Measurements from ENCODE around the gene ABAT. TPM values are rescaled to one million over a fixed set of nuclear protein-coding genes. Genes with fewer than 3 reads are reported as not detected.

ABAT gene
- total and polyA plus RNA-seq, 2 of the 8 experiments (the other 6 are each of a cell fraction or from before 2014, with no cell fraction given): 6.4 to 8.4 TPM

- H2AFZ ChIP-seq (ENCODE audit: low read length): no peak overlapping the region
- H3K18ac ChIP-seq (ENCODE audit: extremely low read depth, low read length): no peak overlapping the region
- no peak overlapping the region for H3K4me2 ChIP-seq (ENCODE audit: insufficient read depth in 1 of 2, low read depth in 2 of 2, low read length in 2 of 2)
- no peak overlapping the region for H4K8ac ChIP-seq (ENCODE audit: extremely low read depth, insufficient read depth, low read length)
- H3K27ac ChIP-seq (ENCODE audit: low read depth, low read length): no peak overlapping the region
- peaks cover 0 to 1% (median 0%) of the 10 kb centered on the region in 4 experiments; a peak in 1 of 7 replicates for H3K4me1 ChIP-seq (replicated peaks in 1 of 4; ENCODE audit: control insufficient read depth in 3 of 4, insufficient read depth in 4 of 4, low read length in 3 of 4)
- no peaks in the 10 kb centered on the region for H3K79me2 ChIP-seq (ENCODE audit: control insufficient read depth in 1 of 2, insufficient read depth in 2 of 2, low read length in 2 of 2)
- peaks cover 0 to 6% (median 0%) of the 10 kb centered on the region in 4 experiments; a peak in 1 of 8 replicates for H3K36me3 ChIP-seq (ENCODE audit: control insufficient read depth in 2 of 4, insufficient read depth in 4 of 4, low read length in 3 of 4)
- H2BK5ac ChIP-seq (ENCODE audit: low read depth, low read length): no peak overlapping the region
- H3K23ac ChIP-seq (ENCODE audit: insufficient read length): no peak overlapping the region
- H3K4ac ChIP-seq (replicated peaks; ENCODE audit: insufficient read length, low read depth, low read length): no peak overlapping the region
- no peak overlapping the region for H2BK20ac ChIP-seq (ENCODE audit: low read length)
- 88% methylated on average over 11 of the region's 11 CpGs; no CpG with 5 or more reads in 1 of the 2 experiments for WGBS, 2 experiments (ENCODE audit: extremely low coverage in 1 of 2, insufficient coverage in 1 of 2, insufficient read length in 1 of 2, insufficient replicate concordance in 2 of 2, low coverage in 1 of 2, low lambda C conversion rate in 2 of 2, missing lambda C conversion rate in 1 of 2)
- no peak overlapping the region for H3K56ac ChIP-seq (replicated peaks; ENCODE audit: insufficient read length, low read depth, low read length)
- no peak overlapping the region for H2AK5ac ChIP-seq (ENCODE audit: low read depth, low read length)
- H3K9ac ChIP-seq (replicated peaks in 1 of 4; ENCODE audit: extremely low read depth in 1 of 4, low read depth in 3 of 4, low read length in 3 of 4): no peak overlapping the region
- H4K5ac ChIP-seq (ENCODE audit: insufficient read length, low read depth, low read length): no peak overlapping the region
- H2BK15ac ChIP-seq (ENCODE audit: low read length): no peak overlapping the region
- H2BK120ac ChIP-seq (replicated peaks; ENCODE audit: low read depth, low read length): no peak overlapping the region
- POLR2A ChIA-PET (ENCODE audit: partially characterized antibody): no interaction called here
- H2BK12ac ChIP-seq (ENCODE audit: low read depth, low read length): no peak overlapping the region
- no peaks in the 10 kb centered on the region for H3K9me3 ChIP-seq (ENCODE audit: insufficient read depth in 2 of 2, low read depth in 1 of 2, low read length in 1 of 2)
- TF ChIP-seq SIN3A (conservative IDR thresholded peaks at IDR 0.05 in 1 of 2, IDR thresholded peaks at IDR 0.05 in 1 of 2; ENCODE audit: low read depth in 1 of 2, low read length in 2 of 2) (no peak), KDM5A (IDR thresholded peaks at IDR 0.05; ENCODE audit: low read length) (no peak), MAFK (IDR thresholded peaks at IDR 0.05; ENCODE audit: low read depth, low read length) (no peak)
- CTCF ChIA-PET (ENCODE audit: partially characterized antibody): interaction anchor here (0.6 to 26.4 kb wide), 5 partner anchors 17 to 139 kb away, joined by 3 to 404 read pairs (median 6); partner anchors contain the start of gene ABAT
- H4K20me1 ChIP-seq (replicated peaks in 1 of 2; ENCODE audit: control insufficient read depth in 1 of 2, insufficient read depth in 2 of 2, low read length in 2 of 2): no peaks in the 10 kb centered on the region
- H3K23me2 ChIP-seq (ENCODE audit: low read depth, low read length): no peaks in the 10 kb centered on the region
- FAIRE-seq (no peak), DNase-seq (ENCODE audit: low read depth in 1 of 2, low spot score in 2 of 2) (no peak)
- H3K79me1 ChIP-seq (ENCODE audit: low read depth, low read length): no peaks in the 10 kb centered on the region
- no peak overlapping the region for H3K4me3 ChIP-seq (ENCODE audit: extremely low read depth in 1 of 4, insufficient read depth in 2 of 4, low read depth in 3 of 4, low read length in 4 of 4)
- no peak overlapping the region for H3K14ac ChIP-seq (ENCODE audit: insufficient read length)
- no peak overlapping the region for H4K91ac ChIP-seq (replicated peaks; ENCODE audit: insufficient read length, low read length)
- H3K27me3 ChIP-seq (replicated peaks in 1 of 4; ENCODE audit: control insufficient read depth in 3 of 4, extremely low read depth in 1 of 4, insufficient read depth in 3 of 4, low read length in 3 of 4): no peaks in the 10 kb centered on the region; a peak in 1 of 7 replicates
These were observed 99.8 kb downstream of the ABAT start for GRCh38 chr16:8774208-8774607.
